C4-2B (cell line): ENCODE results near the gene CCT6A.

Source experiments
- CTCF ChIP-seq: fragments of 450-650 bp; conservative IDR thresholded peaks from 2 replicates; pipeline ENCODE4 v1.5.1; 2017; ENCODE audit warnings: mild to moderate bottlenecking
- ZFX ChIP-seq: fragments of 450-650 bp; IDR thresholded peaks from 2 replicates; pipeline ENCODE4 v1.6.1; 2017

GRCh38 chr7:56026538-56026937, 25.0 kb upstream of the CCT6A start:
- no peak for TF ChIP-seq CTCF
- TF ChIP-seq ZFX: no peak
